AG08395 (cell line): ENCODE data around the gene CBLIF.
"Not testable (repeated sequence)": the region's sequence is repeated elsewhere in the genome, so short reads cannot be mapped to it uniquely, and the experiment has no call there.

ENCODE experiments used
- DNase-seq: peaks from one replicate; pipeline ENCODE4 v3.0.0; 2012; ENCODE audit warnings: mixed read lengths, low spot score

Gene CBLIF

GRCh38 chr11:59794417-59794816 lies 50.9 kb downstream of the CBLIF start:
- no peak for DNase-seq

GRCh38 chr11:59792507-59792906 lies 52.8 kb downstream of the CBLIF start:
- DNase-seq, result no peak

GRCh38 chr11:59791639-59792038 lies 53.7 kb downstream of the CBLIF start:
- DNase-seq, result no peak

- DNase-seq, result peak; percentile 76
These were observed 57.5 kb downstream of the CBLIF start for GRCh38 chr11:59787816-59788215.

- DNase-seq, result no peak
These were observed 58.1 kb downstream of the CBLIF start for GRCh38 chr11:59787255-59787588.

- DNase-seq, result no peak
These were observed 59.5 kb downstream of the CBLIF start for GRCh38 chr11:59785818-59786217.

- not testable (repeated sequence) for DNase-seq
These were observed 60.9 kb downstream of the CBLIF start for GRCh38 chr11:59784441-59784840.

GRCh38 chr11:59783632-59784090 lies 61.6 kb downstream of the CBLIF start:
- DNase-seq, result no peak

GRCh38 chr11:59782080-59782479 lies 63.2 kb downstream of the CBLIF start:
- DNase-seq, result no peak

GRCh38 chr11:59779487-59779886 lies 65.8 kb downstream of the CBLIF start:
- no peak for DNase-seq
